Hepatocyte (in vitro differentiated cells): ENCODE data around the gene CAST.

Experiments used
- EZH2 ChIP-seq: fragments of 200-600 bp; sonication (generic); IDR thresholded peaks from 2 replicates; pipeline ENCODE4 v1.6.1; 2016; ENCODE audit warnings: antibody characterized with exemption, mild to moderate bottlenecking, borderline replicate concordance
- TF ChIP-seq, protein P1 (sequence below): fragments of 200-600 bp; sonication (generic); IDR thresholded peaks from 2 replicates; pipeline ENCODE4 v1.5.1; 2016; ENCODE audit warnings: antibody characterized with exemption, mild to moderate bottlenecking; ENCODE audit not compliant: poor library complexity

DNA sequence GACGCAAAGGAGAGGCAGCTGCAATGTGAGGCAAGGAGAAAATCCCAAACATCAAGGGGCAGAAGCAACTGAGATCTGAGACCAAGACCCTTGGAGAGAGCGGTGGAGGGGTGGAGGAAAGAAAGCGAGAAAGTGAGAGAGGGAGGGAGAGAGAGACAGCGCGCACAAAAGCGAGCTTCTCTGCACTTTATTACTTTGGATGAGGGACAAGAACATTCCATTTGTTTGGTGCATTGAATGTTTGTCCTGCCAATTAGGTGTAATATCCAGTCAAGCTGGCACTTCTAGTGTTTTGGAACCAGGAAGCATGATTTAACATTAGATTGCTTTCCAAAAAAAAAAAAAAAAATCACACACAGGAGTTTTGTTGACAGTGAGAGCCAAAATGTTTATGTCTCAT is 1.4 kb downstream of the CAST start:
- no peak for TF ChIP-seq EZH2
- TF ChIP-seq, protein P1, sequence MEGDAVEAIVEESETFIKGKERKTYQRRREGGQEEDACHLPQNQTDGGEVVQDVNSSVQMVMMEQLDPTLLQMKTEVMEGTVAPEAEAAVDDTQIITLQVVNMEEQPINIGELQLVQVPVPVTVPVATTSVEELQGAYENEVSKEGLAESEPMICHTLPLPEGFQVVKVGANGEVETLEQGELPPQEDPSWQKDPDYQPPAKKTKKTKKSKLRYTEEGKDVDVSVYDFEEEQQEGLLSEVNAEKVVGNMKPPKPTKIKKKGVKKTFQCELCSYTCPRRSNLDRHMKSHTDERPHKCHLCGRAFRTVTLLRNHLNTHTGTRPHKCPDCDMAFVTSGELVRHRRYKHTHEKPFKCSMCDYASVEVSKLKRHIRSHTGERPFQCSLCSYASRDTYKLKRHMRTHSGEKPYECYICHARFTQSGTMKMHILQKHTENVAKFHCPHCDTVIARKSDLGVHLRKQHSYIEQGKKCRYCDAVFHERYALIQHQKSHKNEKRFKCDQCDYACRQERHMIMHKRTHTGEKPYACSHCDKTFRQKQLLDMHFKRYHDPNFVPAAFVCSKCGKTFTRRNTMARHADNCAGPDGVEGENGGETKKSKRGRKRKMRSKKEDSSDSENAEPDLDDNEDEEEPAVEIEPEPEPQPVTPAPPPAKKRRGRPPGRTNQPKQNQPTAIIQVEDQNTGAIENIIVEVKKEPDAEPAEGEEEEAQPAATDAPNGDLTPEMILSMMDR, result no peak
